GM21825 (cell line): ENCODE data around the gene SFRP2.

ENCODE experiments used
- ATAC-seq: cut with Tn5 transposase; IDR thresholded peaks from one replicate; pipeline ENCODE4 v1.9.1; 2021; ENCODE audit warnings: mild to moderate bottlenecking, moderate library complexity; ENCODE audit not compliant: unreplicated experiment

Gene SFRP2

GRCh38 chr4:153731239-153731638 lies 57.6 kb downstream of the SFRP2 start:
- no peak for ATAC-seq
